ENCODE measurements around the gene MTCH1. TPM values are rescaled to one million over a fixed set of nuclear protein-coding genes. Genes with fewer than 3 reads are reported as not detected.

MTCH1 gene
- polyA plus RNA-seq, 2 of the 4 experiments (the other 2 are of a cell fraction): 65.4 to 112 TPM

DNA sequence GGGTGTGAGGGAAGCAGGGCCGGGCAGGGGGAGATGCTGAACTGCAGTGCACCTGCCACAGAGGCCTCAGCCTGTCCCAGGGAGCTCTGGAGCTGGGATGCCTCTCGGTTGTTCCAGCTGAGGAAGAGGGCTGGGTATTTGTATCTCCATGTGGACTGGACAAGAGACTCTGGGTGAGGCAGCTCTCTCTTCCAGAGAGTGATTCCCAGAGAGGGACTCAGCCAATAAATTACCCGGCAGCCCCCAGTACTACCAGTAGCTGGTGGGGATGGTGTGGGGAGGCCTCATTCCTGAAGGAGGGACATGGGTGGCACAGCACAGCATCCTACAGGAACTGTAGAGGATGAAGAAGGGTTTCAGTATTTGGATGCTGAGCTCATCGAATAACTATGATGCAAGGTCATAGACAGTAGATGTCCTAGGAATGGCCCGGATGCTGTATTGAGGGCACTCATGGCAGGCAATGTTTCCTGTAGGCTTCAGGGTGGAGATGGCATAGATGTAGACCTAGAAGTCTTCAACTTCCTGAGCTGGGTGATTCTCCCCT is 20.9 kb upstream of the MTCH1 start:
- CTCF ChIA-PET: interaction anchor here (0.9 to 3.6 kb wide), 5 partner anchors 12 to 247 kb away, joined by 3 to 26 read pairs (median 5); no protein-coding TSS in a partner anchor
- TF ChIP-seq, protein P1, sequence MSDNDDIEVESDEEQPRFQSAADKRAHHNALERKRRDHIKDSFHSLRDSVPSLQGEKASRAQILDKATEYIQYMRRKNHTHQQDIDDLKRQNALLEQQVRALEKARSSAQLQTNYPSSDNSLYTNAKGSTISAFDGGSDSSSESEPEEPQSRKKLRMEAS (IDR thresholded peaks at IDR 0.05): no peak
- TF ChIP-seq MAFK (IDR thresholded peaks at IDR 0.05; ENCODE audit: partially characterized antibody): peak; percentile 11
- FAIRE-seq (no peak), DNase-seq (ENCODE audit: low read depth in 1 of 2, low spot score in 1 of 2) (no peak), ATAC-seq (no peak)
- Histone ChIP-seq H3K9me3 (no peaks in the 10 kb centered on the region), H3K27ac (no peak overlapping the region), H3K4me3 (no peak overlapping the region), H3K4me1 (no peaks in the 10 kb centered on the region), H3K4me2 (no peak overlapping the region)
- WGBS (ENCODE audit: missing lambda C conversion rate): 59% methylated on average over 5 of the region's 5 CpGs
- POLR2A ChIA-PET: interaction anchor here (1.2 kb wide), 1 partner anchor 21 kb away, joined by 3 read pairs; the partner anchor contains the start of gene MTCH1

DNA sequence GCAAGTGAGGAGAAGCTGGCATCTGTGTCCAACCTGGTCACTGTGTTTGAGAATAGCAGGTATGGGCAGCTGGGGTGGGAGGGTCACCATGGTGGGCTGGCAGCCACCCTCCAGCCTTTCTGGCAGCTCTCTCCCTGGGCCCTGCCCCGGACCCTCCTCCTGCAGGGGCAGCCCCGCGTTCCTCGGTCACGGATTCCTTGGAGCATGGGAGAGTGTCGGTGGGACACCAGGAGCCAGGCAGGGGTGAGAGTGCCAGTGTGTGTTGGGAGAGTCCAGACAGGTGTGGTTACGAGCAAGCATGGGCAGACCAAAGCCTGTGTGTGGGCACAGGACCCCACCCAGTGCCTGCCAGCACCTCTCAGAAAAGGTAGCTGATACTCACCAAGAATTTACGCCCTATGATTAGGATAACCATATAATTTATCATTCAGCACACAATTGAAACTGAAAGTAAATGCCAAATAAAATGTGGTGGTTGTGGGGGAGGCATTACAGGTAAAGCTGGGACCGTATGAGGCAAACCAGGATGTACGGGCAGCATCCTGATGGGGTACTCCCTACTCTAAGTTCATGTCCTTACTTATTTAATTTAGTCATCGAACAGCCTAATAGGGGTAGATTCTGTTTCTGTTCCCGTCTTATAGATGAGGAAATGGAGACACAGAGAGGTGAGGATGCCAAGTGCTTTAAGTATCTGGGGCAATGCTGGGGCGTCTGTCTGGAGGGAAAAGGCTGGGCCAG is 20.0 kb upstream of the MTCH1 start:
- no peaks in the 10 kb centered on the region for H3K4me1 ChIP-seq
- ATAC-seq: no peak
- H3K9me3 ChIP-seq: no peaks in the 10 kb centered on the region
- no peak overlapping the region for H3K27ac ChIP-seq
- FAIRE-seq: no peak
- no peak overlapping the region for H3K4me3 ChIP-seq
- TF ChIP-seq TP53 (CRISPR knock-in tag; IDR thresholded peaks at IDR 0.05) (no peak), ZNF302 (CRISPR knock-in tag; IDR thresholded peaks at IDR 0.05) (no peak), KDM1A (IDR thresholded peaks at IDR 0.05; ENCODE audit: low read depth) (no peak), MYC (IDR thresholded peaks at IDR 0.05; ENCODE audit: borderline replicate concordance, low read length) (no peak), HOXB5 (CRISPR knock-in tag; IDR thresholded peaks at IDR 0.05) (no peak), NR3C1 (IDR thresholded peaks at IDR 0.05) (no peak), HDAC2 (IDR thresholded peaks at IDR 0.05) (no peak)
- ChIA-PET POLR2A (no interaction called here), CTCF (interaction anchor here (1.8 to 3.6 kb wide), 2 partner anchors 12 to 246 kb away, joined by 5 to 26 read pairs; no protein-coding TSS in a partner anchor)
- 81% methylated on average over 10 of the region's 13 CpGs for WGBS (ENCODE audit: missing lambda C conversion rate)
- H3K4me2 ChIP-seq: no peak overlapping the region
- DNase-seq (ENCODE audit: low read depth in 1 of 2, low spot score in 1 of 2): no peak

GRCh38 chr6:37005061-37005810 is 19.2 kb upstream of the MTCH1 start, which contains the start of gene FGD2:
Gene FGD2 (plus strand): TSS chr6:37005655. CDS start chr6:37005818, 163 bp downstream.
- DNase-seq (ENCODE audit: low read depth in 1 of 2, low spot score in 1 of 2): no peak
- no peak within 1 kb of the TSS for H3K4me3 ChIP-seq
- POLR2A ChIA-PET: no interaction called here

More at GRCh38 chr6:37005061-37005810, 19.2 kb upstream of the MTCH1 start, which contains the start of gene FGD2:
- CTCF ChIA-PET: interaction anchor here (0.6 to 3.6 kb wide), 5 partner anchors 13 to 205 kb away, joined by 3 to 26 read pairs (median 3); no protein-coding TSS in a partner anchor
- H3K27ac ChIP-seq: no peak within 1 kb of the TSS
- H3K4me1 ChIP-seq: no peaks in the 10 kb centered on the region
- TF ChIP-seq, protein P1 (IDR thresholded peaks at IDR 0.05): no peak
- TF ChIP-seq ZC3H11A (IDR thresholded peaks at IDR 0.05) (no peak), ZFP36 (IDR thresholded peaks at IDR 0.05; ENCODE audit: borderline replicate concordance, partially characterized antibody) (no peak), NFE2L2 (conservative IDR thresholded peaks at IDR 0.05; ENCODE audit: low read length) (no peak), ATOH8 (CRISPR knock-in tag; IDR thresholded peaks at IDR 0.05; ENCODE audit: low read depth) (no peak), FOSB (CRISPR knock-in tag; IDR thresholded peaks at IDR 0.05) (no peak), HMGXB4 (CRISPR knock-in tag; IDR thresholded peaks at IDR 0.05; ENCODE audit: borderline replicate concordance) (no peak), NPAS2 (CRISPR knock-in tag; IDR thresholded peaks at IDR 0.05; ENCODE audit: borderline replicate concordance) (no peak), CBX2 (IDR thresholded peaks at IDR 0.05; ENCODE audit: borderline replicate concordance, low read depth) (no peak), RCOR1 (IDR thresholded peaks at IDR 0.05; ENCODE audit: low read depth, low read length) (no peak), CEBPB (IDR thresholded peaks at IDR 0.05) (no peak), USF2 (IDR thresholded peaks at IDR 0.05) (no peak), ESRRA (IDR thresholded peaks at IDR 0.05; ENCODE audit: borderline replicate concordance, low read length) (no peak), KDM5A (IDR thresholded peaks at IDR 0.05) (no peak), HOXB13 (CRISPR knock-in tag; IDR thresholded peaks at IDR 0.05; ENCODE audit: low read depth) (no peak)
- TF ChIP-seq, protein P2, sequence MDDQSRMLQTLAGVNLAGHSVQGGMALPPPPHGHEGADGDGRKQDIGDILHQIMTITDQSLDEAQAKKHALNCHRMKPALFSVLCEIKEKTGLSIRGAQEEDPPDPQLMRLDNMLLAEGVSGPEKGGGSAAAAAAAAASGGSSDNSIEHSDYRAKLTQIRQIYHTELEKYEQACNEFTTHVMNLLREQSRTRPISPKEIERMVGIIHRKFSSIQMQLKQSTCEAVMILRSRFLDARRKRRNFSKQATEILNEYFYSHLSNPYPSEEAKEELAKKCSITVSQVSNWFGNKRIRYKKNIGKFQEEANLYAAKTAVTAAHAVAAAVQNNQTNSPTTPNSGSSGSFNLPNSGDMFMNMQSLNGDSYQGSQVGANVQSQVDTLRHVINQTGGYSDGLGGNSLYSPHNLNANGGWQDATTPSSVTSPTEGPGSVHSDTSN (IDR thresholded peaks at IDR 0.05): no peak
- H3K4me2 ChIP-seq: no peak within 1 kb of the TSS
- ATAC-seq: no peak
- 73% methylated on average over 12 of the region's 14 CpGs for WGBS (ENCODE audit: missing lambda C conversion rate)
- no peak for FAIRE-seq
- H3K9me3 ChIP-seq: no peaks in the 10 kb centered on the region

All from A549 (cell line).